H1 (cell line): ENCODE data around the gene SMIM29. TPM values are rescaled to one million over a fixed set of nuclear protein-coding genes. Genes with fewer than 3 reads are reported as not detected.

Experiments used
- CTCF ChIA-PET: fragments of 300-600 bp; sonication (Branson Sonifier 250); formaldehyde crosslinking; loops from one replicate; lab custom pipeline; 2021; ENCODE audit not compliant: partially characterized antibody; lab: Charles Lee
- POLR2A ChIA-PET: fragments of 300-600 bp; sonication (Branson Sonifier 250); formaldehyde crosslinking; loops from one replicate; lab custom pipeline; 2021; ENCODE audit warnings: inconsistent platforms; ENCODE audit not compliant: partially characterized antibody; lab: Charles Lee
- DNase-seq, 2 experiments: peaks; one replicate each; pipeline versions ENCODE4 v3.0.0 to v3.0.0-alpha.2; 2010 to 2022; ENCODE audit warnings: low spot score in 2 of 2, low read depth in 1 of 2, mixed read lengths in 1 of 2
- FAIRE-seq: peaks from 2 replicates; lab custom pipeline; 2011; peaks lifted over from hg19 to GRCh38; lab: Jason Lieb, UNC
- H2AFZ ChIP-seq: 2 replicates; pipeline ENCODE4 v1.8.1; 2012; ENCODE audit warnings: low read length, inconsistent platforms
- H2AK5ac ChIP-seq: 2 replicates; pipeline ENCODE4 v1.6.1; 2013; ENCODE audit warnings: low read depth, low read length
- H2BK120ac ChIP-seq: replicated peaks from 2 replicates; pipeline ENCODE3; 2013; ENCODE audit warnings: low read depth, low read length, inconsistent platforms
- H2BK12ac ChIP-seq: 2 replicates; pipeline ENCODE4 v1.6.1; 2013; ENCODE audit warnings: low read depth, low read length
- H2BK15ac ChIP-seq: 2 replicates; pipeline ENCODE4 v1.6.1; 2013; ENCODE audit warnings: low read length
- H2BK20ac ChIP-seq: 2 replicates; pipeline ENCODE4 v1.6.1; 2013; ENCODE audit warnings: low read length
- H2BK5ac ChIP-seq: 2 replicates; pipeline ENCODE4 v1.6.1; 2013; ENCODE audit warnings: low read depth, low read length
- H3K14ac ChIP-seq: 2 replicates; pipeline ENCODE4 v1.6.1; 2013; ENCODE audit warnings: inconsistent platforms; ENCODE audit not compliant: insufficient read length
- H3K18ac ChIP-seq: 2 replicates; pipeline ENCODE4 v1.6.1; 2013; ENCODE audit warnings: low read length; ENCODE audit errors: extremely low read depth
- H3K23ac ChIP-seq: 2 replicates; pipeline ENCODE4 v1.6.1; 2013; ENCODE audit warnings: inconsistent platforms; ENCODE audit not compliant: insufficient read length
- H3K23me2 ChIP-seq: 2 replicates; pipeline ENCODE4 v1.6.1; 2013; ENCODE audit warnings: low read depth, low read length
- H3K27ac ChIP-seq: 2 replicates; pipeline ENCODE4 v1.6.1; 2011; ENCODE audit warnings: low read depth, low read length, inconsistent platforms
- H3K27me3 ChIP-seq, 4 experiments: replicated peaks in 1 of 4; 1 replicate in 1 of 4; 2 replicates in 3 of 4; pipeline versions ENCODE4 v1.6.1 to v1.8.1; 2011 to 2013; ENCODE audit warnings: low read length in 3 of 4, mild to moderate bottlenecking in 3 of 4, inconsistent platforms in 2 of 4, mixed read lengths in 2 of 4, moderate library complexity in 1 of 4; ENCODE audit not compliant: control insufficient read depth in 3 of 4, insufficient read depth in 3 of 4; ENCODE audit errors: extremely low read depth in 1 of 4
- H3K36me3 ChIP-seq, 4 experiments: 2 replicates each; pipeline versions ENCODE4 v1.6.1 to v1.8.1; 2011 to 2013; ENCODE audit warnings: mild to moderate bottlenecking in 4 of 4, low read length in 3 of 4, moderate library complexity in 2 of 4, control low read depth in 1 of 4, inconsistent platforms in 1 of 4; ENCODE audit not compliant: insufficient read depth in 4 of 4, control insufficient read depth in 2 of 4
- H3K4ac ChIP-seq: replicated peaks from 2 replicates; pipeline ENCODE3; 2013; ENCODE audit warnings: low read length, low read depth, mixed read lengths, inconsistent platforms; ENCODE audit not compliant: insufficient read length
- H3K4me1 ChIP-seq, 4 experiments: replicated peaks in 1 of 4; 1 replicate in 1 of 4; 2 replicates in 3 of 4; pipeline versions ENCODE4 v1.6.1 to v1.8.1; 2011 to 2013; ENCODE audit warnings: low read length in 3 of 4, inconsistent platforms in 2 of 4, mixed read lengths in 1 of 4; ENCODE audit not compliant: insufficient read depth in 4 of 4, control insufficient read depth in 3 of 4
- H3K4me2 ChIP-seq, 2 experiments: 2 replicates each; pipeline versions ENCODE4 v1.6.1 to v1.8.1; 2011 to 2013; ENCODE audit warnings: low read depth in 2 of 2, low read length in 2 of 2, control low read depth in 1 of 2, inconsistent platforms in 1 of 2, mild to moderate bottlenecking in 1 of 2; ENCODE audit not compliant: insufficient read depth in 1 of 2
- H3K4me3 ChIP-seq, 4 experiments: fragments of 200-600, 300-600 bp in 1 of 4; sonication (generic), shearing (Covaris generic), sonication (Bioruptor Twin) in 1 of 4; 2 replicates each; pipeline versions ENCODE4 v1.5.1 to v1.8.1; 2011 to 2016; ENCODE audit warnings: low read length in 4 of 4, low read depth in 3 of 4, control low read depth in 2 of 4, inconsistent platforms in 2 of 4, mild to moderate bottlenecking in 2 of 4, mixed read lengths in 1 of 4, moderate library complexity in 1 of 4; ENCODE audit not compliant: insufficient read depth in 2 of 4; ENCODE audit errors: extremely low read depth in 1 of 4
- H3K56ac ChIP-seq: replicated peaks from 2 replicates; pipeline ENCODE3; 2013; ENCODE audit warnings: low read depth, mild to moderate bottlenecking, mixed read lengths, low read length, inconsistent platforms; ENCODE audit not compliant: insufficient read length
- H3K79me1 ChIP-seq: 2 replicates; pipeline ENCODE4 v1.6.1; 2013; ENCODE audit warnings: low read depth, low read length, control low read depth
- H3K79me2 ChIP-seq, 2 experiments: 2 replicates each; pipeline versions ENCODE4 v1.6.1 to v1.8.1; 2012 to 2013; ENCODE audit warnings: low read length in 2 of 2, mild to moderate bottlenecking in 2 of 2, inconsistent platforms in 1 of 2; ENCODE audit not compliant: insufficient read depth in 2 of 2, control insufficient read depth in 1 of 2
- H3K9ac ChIP-seq, 4 experiments: replicated peaks in 1 of 4; 1 replicate in 1 of 4; 2 replicates in 3 of 4; pipeline versions ENCODE4 v1.6.1 to v1.8.1; 2011 to 2013; ENCODE audit warnings: low read depth in 3 of 4, low read length in 3 of 4, control low read depth in 2 of 4, mild to moderate bottlenecking in 2 of 4, moderate library complexity in 2 of 4, inconsistent platforms in 1 of 4; ENCODE audit errors: extremely low read depth in 1 of 4
- H3K9me3 ChIP-seq, 2 experiments: 2 replicates each; pipeline versions ENCODE4 v1.6.1 to v1.8.1; 2012 to 2013; ENCODE audit warnings: mild to moderate bottlenecking in 2 of 2, moderate library complexity in 2 of 2, control low read depth in 1 of 2, inconsistent platforms in 1 of 2, low read depth in 1 of 2, low read length in 1 of 2, mixed read lengths in 1 of 2; ENCODE audit not compliant: insufficient read depth in 2 of 2
- H4K20me1 ChIP-seq, 2 experiments: replicated peaks in 1 of 2; 2 replicates each; pipeline versions ENCODE3 to v1.8.1; 2011 to 2013; ENCODE audit warnings: inconsistent platforms in 2 of 2, low read length in 2 of 2, mild to moderate bottlenecking in 1 of 2; ENCODE audit not compliant: insufficient read depth in 2 of 2, control insufficient read depth in 1 of 2
- H4K5ac ChIP-seq: 2 replicates; pipeline ENCODE4 v1.6.1; 2013; ENCODE audit warnings: low read length, low read depth, mixed read lengths, inconsistent platforms; ENCODE audit not compliant: insufficient read length
- H4K8ac ChIP-seq: 2 replicates; pipeline ENCODE4 v1.8.0; 2013; ENCODE audit warnings: mild to moderate bottlenecking, moderate library complexity, low read length, inconsistent platforms; ENCODE audit not compliant: insufficient read depth; ENCODE audit errors: extremely low read depth
- H4K91ac ChIP-seq: replicated peaks from 2 replicates; pipeline ENCODE3; 2013; ENCODE audit warnings: low read length, mixed read lengths, inconsistent platforms; ENCODE audit not compliant: insufficient read length
- BACH1 ChIP-seq: IDR thresholded peaks from 2 replicates; pipeline ENCODE4 v1.6.1; 2012; ENCODE audit warnings: low read length, improper control_type of control experiment
- CTBP2 ChIP-seq: IDR thresholded peaks from 2 replicates; pipeline ENCODE4 v1.7.0; 2011; ENCODE audit warnings: borderline replicate concordance, mild to moderate bottlenecking, moderate library complexity, mixed read lengths, low read length; ENCODE audit not compliant: insufficient read depth, insufficient read length
- EGR1 ChIP-seq: IDR thresholded peaks from 2 replicates; pipeline ENCODE4 v1.6.1; 2011; ENCODE audit warnings: low read depth, low read length, borderline replicate concordance
- HDAC6 ChIP-seq: IDR thresholded peaks from one replicate; pipeline ENCODE4 v1.7.1; 2012; ENCODE audit warnings: low read depth, mild to moderate bottlenecking, inconsistent platforms, low read length, moderate library complexity
- SIN3A ChIP-seq, 2 experiments: IDR thresholded peaks in 1 of 2; conservative IDR thresholded peaks in 1 of 2; 2 replicates each; pipeline ENCODE4 v1.6.1; 2011 to 2012; ENCODE audit warnings: low read length in 2 of 2, improper control_type of control experiment in 1 of 2, low read depth in 1 of 2, mild to moderate bottlenecking in 1 of 2
- WGBS, 2 experiments: shearing (Covaris generic) in 1 of 2; methylation state at CpG; one replicate each; pipeline versions ENCODE4 v1.1.6 to v1.1.7; 2013 to 2015; ENCODE audit warnings: low lambda C conversion rate in 2 of 2, mixed read lengths in 2 of 2, inconsistent platforms in 1 of 2, low coverage in 1 of 2, missing lambda C conversion rate in 1 of 2; ENCODE audit not compliant: insufficient replicate concordance in 2 of 2, insufficient coverage in 1 of 2, insufficient read length in 1 of 2; ENCODE audit errors: extremely low coverage in 1 of 2, missing lambda C conversion rate in 1 of 2; 5-methylcytosine and 5-hydroxymethylcytosine counted together
- polyA plus RNA-seq, 7 experiments: library from polyadenylated mRNA; depleted of rRNA in 3 of 7; stranded (reverse) in 5 of 7; unstranded in 2 of 7; fragments of >200 nt in 5 of 7; fragments of 200-250 nt in 2 of 7; gene quantifications; 1 replicate in 5 of 7; 2 replicates in 1 of 7; 4 replicates in 1 of 7; pipeline versions ENCODE4 v1.2.1 to v1.2.3, GENCODE V29; 2011 to 2013; ENCODE audit warnings: missing spikeins in 2 of 7, mixed read lengths in 2 of 7
- total RNA-seq: library from RNA; stranded (reverse); fragmentation: NEBNext Ultra II Directional; extraction: Animal tissue kit (Norgen Biotek cat#: 25700); gene quantifications from 2 replicates; pipeline ENCODE4 v1.2.1, GENCODE V29; 2021

SMIM29 gene
- total and polyA plus RNA-seq, 2 of the 8 experiments (the other 6 are each of a cell fraction or from before 2014, with no cell fraction given): 7.0 to 22.4 TPM

DNA sequence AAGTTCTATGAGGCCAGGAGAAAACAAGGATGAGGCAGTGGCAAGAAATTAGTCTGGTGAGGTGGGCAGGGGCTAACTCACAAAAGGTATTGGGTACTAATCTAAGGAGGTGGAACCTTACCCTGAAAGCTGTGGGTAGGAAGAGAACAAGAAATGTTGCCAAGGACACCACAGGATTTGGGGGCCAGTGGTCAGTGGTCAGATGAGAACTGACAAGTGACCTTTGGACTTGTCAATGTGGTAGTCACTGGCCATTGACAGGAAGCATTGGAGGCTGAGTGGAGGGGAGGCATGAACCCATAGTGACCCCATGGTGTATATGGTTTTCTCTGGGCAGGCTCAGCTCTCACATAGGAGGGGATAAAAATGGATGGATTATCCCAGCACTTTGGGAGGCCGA, 25.3 kb upstream of the SMIM29 start:
- ChIA-PET CTCF (interaction anchor here (0.7 to 1.1 kb wide), 3 partner anchors 21 to 111 kb away, joined by 3 to 5 read pairs (median 3); no protein-coding TSS in a partner anchor), POLR2A (no interaction called here)
- Histone ChIP-seq H3K23me2 (no peaks in the 10 kb centered on the region), H3K4me3 (no peak overlapping the region), H3K9ac (no peak overlapping the region), H3K23ac (no peak overlapping the region), H2BK12ac (no peak overlapping the region), H4K8ac (no peak overlapping the region), H3K4me2 (no peak overlapping the region), H3K18ac (no peak overlapping the region), H2BK15ac (no peak overlapping the region), H2BK20ac (no peak overlapping the region), H2BK120ac (no peak overlapping the region), H3K56ac (no peak overlapping the region), H4K91ac (no peak overlapping the region), H4K5ac (no peak overlapping the region), H3K4ac (no peak overlapping the region), H2BK5ac (no peak overlapping the region), H3K4me1 (no peaks in the 10 kb centered on the region), H3K9me3 (no peaks in the 10 kb centered on the region), H3K27ac (no peak overlapping the region), H4K20me1 (no peaks in the 10 kb centered on the region), H3K79me1 (no peaks in the 10 kb centered on the region), H3K36me3 (no peaks in the 10 kb centered on the region), H3K79me2 (no peaks in the 10 kb centered on the region), H2AK5ac (no peak overlapping the region), H2AFZ (no peak overlapping the region), H3K14ac (no peak overlapping the region), H3K27me3 (no peaks in the 10 kb centered on the region)
- 85% methylated on average over 1 of the region's 1 CpG; no CpG with 5 or more reads in 1 of the 2 experiments for WGBS, 2 experiments
- FAIRE-seq: no peak
- TF ChIP-seq HDAC6 (no peak), BACH1 (no peak), SIN3A (conservative IDR thresholded peaks at IDR 0.05 in 1 of 2, IDR thresholded peaks at IDR 0.05 in 1 of 2; ENCODE audit: low read depth in 1 of 2, low read length in 2 of 2) (no peak), EGR1 (no peak), CTBP2 (no peak)
- DNase-seq: no peak
